NOMO-1 treated with DMSO at 0.1 percent for 48 hours (cell line): Measurements from ENCODE around the gene TNFRSF1B.

ENCODE experiments used
- DNase-seq: peaks from one replicate; lab custom pipeline; 2025; ENCODE audit not compliant: unreplicated experiment; lab: John Stamatoyannopoulos, UW

The TNFRSF1B gene

DNA sequence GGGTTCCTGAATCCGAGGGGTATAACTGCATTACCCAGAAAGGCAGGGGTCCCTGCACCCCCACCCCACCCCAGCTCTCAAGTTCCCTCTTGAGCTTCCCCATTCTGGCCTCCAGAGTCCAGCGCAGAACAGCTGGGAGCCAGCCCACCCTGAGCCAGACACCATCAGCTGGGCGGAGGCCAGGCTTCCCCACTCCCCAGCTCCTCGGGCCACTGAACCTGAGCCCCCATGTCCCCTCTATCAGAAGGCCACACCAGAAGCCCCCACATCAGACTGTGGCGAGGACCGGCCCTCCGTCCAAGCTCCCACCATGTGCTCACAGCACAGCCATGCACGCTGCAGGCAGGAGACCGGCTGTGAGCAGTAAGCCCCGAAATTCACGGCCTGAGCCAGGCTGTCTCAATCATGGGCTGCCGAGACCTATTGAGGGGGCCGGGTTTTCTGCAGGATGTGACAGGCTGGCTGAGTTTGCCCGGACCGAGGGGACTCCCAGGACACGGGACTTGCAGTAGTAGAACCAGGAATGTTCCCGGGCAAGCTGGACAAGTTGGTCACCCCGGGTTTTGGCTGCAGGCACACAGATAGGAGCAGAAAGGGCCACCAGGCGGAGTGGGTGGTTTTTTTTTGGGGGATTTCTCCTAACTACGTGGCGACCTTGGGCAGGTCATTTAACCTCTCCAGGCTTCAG lies 25.5 kb upstream of the TNFRSF1B start:
- DNase-seq = no peak

GRCh38 chr1:12142141-12142823 lies 24.5 kb upstream of the TNFRSF1B start:
- no peak for DNase-seq

- DNase-seq = peak; percentile 51
Observed at GRCh38 chr1:12142891-12143630, 23.7 kb upstream of the TNFRSF1B start.

DNA sequence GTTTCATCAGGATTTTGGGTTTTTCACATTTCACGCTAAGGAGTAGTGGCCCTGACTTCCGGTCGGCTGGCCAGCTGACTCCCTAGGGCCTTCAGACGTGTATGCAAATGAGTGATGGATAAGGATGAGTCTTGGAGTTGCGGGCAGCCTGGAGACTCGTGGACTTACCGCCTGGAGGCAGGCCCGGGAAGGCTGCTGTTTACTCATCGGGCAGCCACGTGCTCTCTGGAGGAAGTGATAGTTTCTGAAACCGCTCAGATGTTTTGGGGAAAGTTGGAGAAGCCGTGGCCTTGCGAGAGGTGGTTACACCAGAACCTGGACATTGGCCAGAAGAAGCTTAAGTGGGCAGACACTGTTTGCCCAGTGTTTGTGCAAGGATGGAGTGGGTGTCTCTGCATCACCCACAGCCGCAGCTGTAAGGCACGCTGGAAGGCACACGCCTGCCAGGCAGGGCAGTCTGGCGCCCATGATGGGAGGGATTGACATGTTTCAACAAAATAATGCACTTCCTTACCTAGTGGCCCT lies 23.1 kb upstream of the TNFRSF1B start:
- DNase-seq = peak; percentile 71

- DNase-seq = no peak
Observed at GRCh38 chr1:12144236-12144635, 22.6 kb upstream of the TNFRSF1B start.

DNA sequence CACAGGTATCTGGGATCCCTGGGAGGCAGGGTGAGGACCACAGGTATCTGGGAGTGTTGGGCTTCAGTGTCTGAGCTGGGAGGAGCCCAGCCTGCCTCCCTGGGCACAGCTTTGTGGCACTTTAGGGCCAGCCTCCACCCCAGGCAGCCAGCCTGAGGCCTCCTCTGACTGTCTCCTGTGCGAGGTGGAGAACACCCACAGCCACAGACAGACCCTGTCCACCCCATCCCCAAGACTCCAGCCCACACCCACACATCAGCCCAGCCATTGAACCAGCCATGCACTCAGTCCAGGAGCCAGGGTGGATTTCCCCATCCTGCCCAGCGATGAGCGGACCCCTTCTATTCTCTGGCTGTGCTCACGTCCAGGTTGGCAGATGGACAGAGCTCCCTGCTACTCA lies 21.8 kb upstream of the TNFRSF1B start:
- no peak for DNase-seq

DNA sequence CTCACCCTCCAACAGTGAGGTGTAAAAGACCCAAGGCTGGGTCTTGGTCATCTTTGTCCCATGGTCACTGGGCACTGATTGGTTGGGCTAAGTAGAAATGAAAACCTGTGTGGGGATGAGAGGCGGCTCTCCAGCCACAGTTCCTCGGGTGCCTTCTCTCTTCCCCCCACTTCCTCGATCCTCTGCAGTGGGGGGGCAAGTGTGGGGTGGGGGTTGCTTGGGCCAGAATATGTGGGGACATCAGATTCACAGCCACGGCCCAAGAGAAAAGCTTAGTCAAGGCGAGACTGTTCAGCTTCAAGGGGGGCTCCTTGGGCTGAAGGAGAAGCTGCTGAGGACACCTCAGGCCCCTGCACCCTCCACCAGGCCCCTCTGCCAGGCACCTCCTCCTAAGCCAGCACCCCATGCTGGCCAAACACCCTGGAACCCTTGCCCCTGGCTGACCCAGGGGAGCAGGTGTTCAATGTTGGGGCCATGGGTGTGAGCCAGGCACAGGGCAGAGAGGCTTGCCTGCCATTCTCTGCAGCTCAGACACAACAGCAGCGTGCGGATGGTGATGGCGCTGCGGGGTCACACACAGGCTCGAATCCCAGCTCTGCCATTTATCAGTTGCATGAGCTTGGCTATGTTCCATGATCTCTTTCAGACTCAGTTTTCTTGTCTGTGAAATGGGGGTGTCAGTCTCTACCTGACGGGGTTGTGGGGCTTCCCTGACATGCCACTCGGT lies 21.0 kb upstream of the TNFRSF1B start:
- DNase-seq = no peak

DNA sequence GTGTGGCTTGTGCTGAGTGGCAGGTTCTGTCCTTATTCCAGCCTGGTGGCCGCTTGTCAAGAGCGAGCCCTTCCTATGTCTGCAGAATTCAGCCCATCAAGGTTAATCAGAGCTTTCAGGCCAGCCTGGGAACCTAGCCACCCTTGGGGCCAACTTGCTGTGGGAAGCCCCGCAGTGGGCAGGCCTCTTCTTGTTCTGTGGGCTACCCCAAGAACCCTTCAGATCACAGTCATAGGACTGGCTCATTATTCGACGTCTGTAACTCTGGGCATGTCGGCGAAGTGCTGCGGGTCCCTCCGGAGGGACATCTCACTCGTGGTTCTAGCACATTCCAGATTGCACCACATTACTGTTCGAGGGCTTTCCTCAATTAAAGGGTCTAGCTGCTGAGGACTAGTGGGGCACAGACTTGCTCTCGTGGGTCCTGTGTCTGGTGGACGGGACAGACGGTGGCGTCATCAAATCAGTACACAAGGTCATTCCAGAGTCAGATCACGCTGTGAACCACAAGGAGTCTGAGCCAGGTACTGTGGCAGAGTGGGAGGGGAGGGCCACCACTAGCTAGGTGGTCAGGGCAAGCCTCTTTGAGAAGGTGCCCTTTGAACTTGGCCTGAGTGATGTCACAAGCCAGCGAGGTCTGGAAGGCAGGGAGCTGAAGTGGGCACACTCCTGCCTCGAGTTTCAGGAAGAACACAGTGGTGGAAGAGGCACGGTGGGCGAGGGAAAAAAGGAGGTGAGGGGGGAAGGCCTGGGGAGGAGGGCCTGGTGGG lies 20.3 kb upstream of the TNFRSF1B start:
- DNase-seq = no peak

DNA sequence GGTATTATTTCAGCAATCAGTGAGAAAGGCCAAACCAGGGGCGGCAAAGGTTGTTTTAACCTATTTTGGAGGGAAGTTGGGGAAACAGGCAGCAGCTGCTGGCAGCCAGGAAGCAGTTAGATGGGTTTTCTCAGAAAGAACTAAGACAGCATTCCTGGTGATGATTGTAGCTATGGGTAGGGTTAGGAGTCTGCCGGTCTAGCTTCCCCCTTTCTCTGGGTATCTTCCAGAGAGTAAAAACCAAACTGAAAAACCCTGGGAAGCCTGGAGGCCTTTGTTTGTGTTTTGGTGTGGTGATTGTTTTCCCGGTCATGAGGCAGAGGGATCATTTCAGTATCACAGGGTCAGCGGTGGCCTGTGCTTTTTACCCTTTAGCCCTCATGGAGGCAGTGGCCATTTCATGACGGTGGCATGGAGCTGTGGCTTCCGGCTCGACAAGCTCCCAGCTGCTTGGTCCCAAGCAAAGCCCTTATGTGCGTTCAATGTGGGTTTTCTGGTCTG lies 19.5 kb upstream of the TNFRSF1B start:
- DNase-seq = no peak

DNA sequence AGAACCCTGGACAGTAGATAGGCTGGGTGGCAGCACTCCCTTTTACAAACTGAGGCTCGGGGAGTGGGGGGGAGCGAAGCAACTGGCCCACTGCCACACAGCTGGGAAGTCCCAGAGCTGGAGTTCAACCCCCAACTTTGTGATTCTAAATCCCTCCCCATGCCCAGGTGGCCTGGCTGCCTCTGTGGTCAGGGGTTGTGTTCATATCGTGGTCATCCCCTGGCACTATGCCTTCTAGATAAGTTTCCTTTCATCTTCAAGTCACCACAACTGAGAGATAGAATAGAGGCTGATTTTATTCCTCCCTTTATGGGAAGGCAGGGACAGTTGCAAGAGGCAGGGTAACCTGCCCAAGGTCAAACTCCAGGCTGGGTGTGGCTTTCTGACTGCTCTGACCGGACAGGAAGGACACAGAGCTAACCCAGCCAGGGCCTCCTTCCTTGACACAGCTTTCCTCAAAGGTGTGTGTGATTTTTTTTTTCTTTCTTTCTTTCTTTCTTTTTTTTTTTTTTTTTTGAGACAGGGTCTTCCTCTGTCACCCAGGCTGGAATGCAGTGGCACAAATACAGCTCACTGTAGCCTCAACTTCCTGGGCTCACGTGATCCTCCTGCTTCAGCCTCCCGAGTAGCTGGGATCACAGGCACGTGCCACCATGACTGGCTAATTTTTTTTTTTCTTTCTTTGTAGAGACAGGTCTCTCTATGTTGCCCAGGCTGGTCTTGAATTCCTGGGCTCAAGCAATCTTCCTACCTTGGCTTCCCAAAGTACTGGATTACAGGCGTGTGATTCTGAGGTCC lies 18.4 kb upstream of the TNFRSF1B start:
- no peak for DNase-seq

- no peak for DNase-seq
Observed at GRCh38 chr1:12148958-12149790, 17.6 kb upstream of the TNFRSF1B start.

- no peak for DNase-seq
Observed at GRCh38 chr1:12149791-12150175, 17.0 kb upstream of the TNFRSF1B start.

DNA sequence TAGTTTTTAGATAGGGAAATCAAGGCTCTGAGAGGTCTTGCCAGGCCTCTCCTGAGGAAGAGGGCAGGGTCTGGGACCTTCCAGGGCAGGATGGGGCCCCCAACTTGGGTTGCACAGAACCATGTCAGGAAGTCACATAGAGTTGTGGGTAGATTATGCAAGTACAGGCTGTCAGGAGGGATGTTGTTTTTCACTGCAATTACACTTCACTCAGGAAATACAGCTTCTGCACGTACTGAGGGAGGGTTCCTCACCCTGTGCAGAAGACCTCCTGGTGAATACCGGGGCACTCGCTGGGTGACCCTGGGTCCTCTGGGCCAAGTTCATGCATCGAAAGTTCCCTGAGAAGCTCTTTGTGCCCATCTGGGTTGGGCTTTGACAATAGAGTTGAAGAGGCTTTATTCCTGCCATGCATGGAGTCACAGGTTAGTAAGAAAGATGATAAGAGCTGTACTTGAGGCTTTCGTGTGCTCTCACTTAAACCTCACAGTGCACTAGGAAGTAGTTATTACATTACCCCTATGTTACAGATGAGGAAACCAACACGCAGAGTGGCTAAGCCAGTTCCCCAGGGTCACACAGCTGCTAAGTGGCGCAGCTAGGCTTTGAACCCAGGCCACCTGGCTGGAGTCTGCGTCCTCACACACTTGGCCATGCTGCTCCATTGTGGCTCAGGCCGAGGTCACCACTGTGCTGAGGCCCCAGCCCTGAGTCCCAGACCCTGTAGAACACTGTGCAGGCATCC lies 16.2 kb upstream of the TNFRSF1B start:
- DNase-seq = peak; percentile 77

DNA sequence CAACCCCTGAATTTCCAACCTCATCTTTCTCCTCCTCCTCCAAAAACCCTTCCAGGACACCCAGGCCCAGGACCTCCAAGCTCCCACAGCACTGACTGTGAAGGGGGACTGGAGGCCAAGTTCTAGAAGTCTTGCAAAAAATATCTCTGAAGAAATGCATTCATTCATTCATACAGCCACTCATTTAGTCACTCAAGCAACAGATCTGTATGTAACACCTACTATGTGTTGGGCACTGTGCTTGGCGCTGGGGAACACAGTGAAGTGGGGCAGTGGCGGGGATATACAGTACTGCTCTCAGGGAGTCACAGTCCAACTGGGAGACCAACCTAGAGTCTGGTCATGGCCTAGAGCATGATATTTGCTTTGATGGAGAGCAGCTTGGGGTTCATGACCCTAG lies 15.3 kb upstream of the TNFRSF1B start:
- no peak for DNase-seq

DNA sequence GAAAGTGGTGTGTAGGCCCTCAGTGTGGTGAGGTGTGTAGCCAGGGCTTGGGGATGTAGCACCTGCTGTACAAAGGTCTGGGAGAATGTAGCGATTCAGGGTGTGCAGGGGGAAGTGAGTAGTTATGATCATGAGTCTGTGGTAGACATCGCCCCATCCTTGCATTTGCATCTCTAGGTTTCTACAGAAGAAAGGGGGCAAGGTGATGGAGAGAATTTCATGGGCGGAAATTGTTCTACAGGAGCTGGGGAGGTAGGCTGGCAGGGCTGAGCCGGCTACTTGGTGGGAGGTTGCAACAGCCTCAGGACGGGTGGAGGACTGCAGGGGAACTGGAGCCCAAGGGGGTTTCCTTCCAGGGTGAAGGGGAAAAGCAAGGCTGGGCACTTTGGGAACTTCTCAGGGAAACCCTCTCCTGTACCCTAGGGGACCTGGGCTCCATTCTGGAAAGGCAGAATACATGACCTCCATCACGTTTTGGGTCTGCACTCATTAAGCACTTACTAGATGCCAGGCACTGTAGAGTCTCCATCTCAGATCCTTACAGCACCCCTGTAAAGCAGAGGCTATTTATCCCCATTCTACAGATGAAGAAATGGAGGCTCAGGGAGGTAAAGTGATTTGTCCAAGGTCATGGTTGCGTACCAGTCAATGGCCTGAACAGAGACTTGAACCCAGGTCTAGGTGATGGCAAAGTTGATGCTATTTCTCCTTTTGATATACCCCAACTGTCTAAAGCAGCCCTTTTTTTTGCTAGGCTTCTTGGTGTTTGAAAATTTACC lies 14.5 kb upstream of the TNFRSF1B start:
- DNase-seq = peak; percentile 43

DNA sequence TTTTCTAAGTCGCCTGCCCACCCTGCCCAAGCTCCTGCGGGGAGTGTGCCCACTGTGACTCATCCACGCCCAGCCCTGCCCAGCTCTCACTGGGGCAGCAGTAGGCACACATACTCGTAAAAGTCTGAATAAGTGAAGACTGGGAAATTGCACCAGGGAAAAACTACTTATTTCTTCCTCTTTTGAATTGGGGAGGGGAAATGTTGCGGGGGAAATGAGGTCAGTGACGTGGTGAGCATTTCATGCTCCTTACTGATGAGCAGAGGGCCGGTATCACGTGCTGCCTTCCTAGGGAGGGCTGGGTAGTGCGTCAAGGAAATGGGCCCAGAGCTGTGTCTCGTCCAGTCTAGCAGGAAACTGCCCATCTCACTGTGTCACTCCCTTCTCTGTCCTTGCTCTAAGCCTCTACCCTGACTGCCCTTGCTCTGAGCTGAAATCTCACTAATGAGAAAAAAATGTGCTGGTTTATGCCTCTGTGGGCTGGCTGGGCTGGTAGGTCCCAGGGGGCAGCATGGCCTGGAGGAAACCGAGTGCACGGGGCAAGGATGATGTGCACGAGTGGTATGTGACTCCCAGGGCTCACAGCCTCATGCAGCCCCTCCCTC lies 13.5 kb upstream of the TNFRSF1B start:
- peak; percentile 85 for DNase-seq

- no peak for DNase-seq
Observed at GRCh38 chr1:12155328-12155727, 11.5 kb upstream of the TNFRSF1B start.
